ENCODE results near the gene NEAT1. TPM values are rescaled to one million over a fixed set of nuclear protein-coding genes. Genes with fewer than 3 reads are reported as not detected.

NEAT1 gene
- total and polyA plus RNA-seq, 11 donors = 17.0 to 760 (median 507) TPM

GRCh38 chr11:65435981-65436411 is 13.4 kb downstream of the NEAT1 start:
- peak overlapping the region in 8 of 12 donors; percentile 3 to 80 (median 20) for H3K4me3 ChIP-seq
- H3K9me3 ChIP-seq = no peaks in the 10 kb centered on the region
- peak overlapping the region in 9 of 12 donors; percentile 16 to 80 (median 56) for H3K27ac ChIP-seq
- DNase-seq (peak in 3 of 5 donors; percentile 10 to 44 (median 32)), ATAC-seq (peak; percentile 10 to 33 (median 20))
- intact Hi-C loops (cut with DNase I) = no loop called here
- TF ChIP-seq POLR2A (IDR thresholded peaks at IDR 0.05) (peak in 1 of 2 donors; percentile 15), CTCF (IDR thresholded peaks at IDR 0.05) (no peak)
- H3K27me3 ChIP-seq = no peaks in the 10 kb centered on the region
- H3K4me1 ChIP-seq = peaks cover 0 to 99% (median 87%) of the 10 kb centered on the region in 12 donors
- H3K36me3 ChIP-seq = peaks cover 2 to 100% (median 95%) of the 10 kb centered on the region in 9 donors
- 59 to 68% (median 63%) methylated on average over 8 of the region's 8 CpGs for WGBS, 4 donors

GRCh38 chr11:65436412-65437032 is 13.9 kb downstream of the NEAT1 start:
- H3K36me3 ChIP-seq = peaks cover 2 to 100% (median 95%) of the 10 kb centered on the region in 9 donors
- DNase-seq = peak in 2 of 5 donors; percentile 6 to 17
- WGBS, 4 donors = 55 to 68% (median 63%) methylated on average over 5 of the region's 5 CpGs
- H3K4me3 ChIP-seq = peak overlapping the region in 7 of 12 donors; percentile 8 to 80 (median 23)
- no peaks in the 10 kb centered on the region for H3K9me3 ChIP-seq
- peak in 3 of 4 donors; percentile 1 to 10 (median 8) for ATAC-seq
- no peak for TF ChIP-seq CTCF (IDR thresholded peaks at IDR 0.05)
- no peak for TF ChIP-seq POLR2A (IDR thresholded peaks at IDR 0.05)
- peak overlapping the region in 9 of 12 donors; percentile 16 to 80 (median 56) for H3K27ac ChIP-seq
- intact Hi-C loops (cut with DNase I) = no loop called here
- no peaks in the 10 kb centered on the region for H3K27me3 ChIP-seq
- H3K4me1 ChIP-seq = peaks cover 0 to 99% (median 86%) of the 10 kb centered on the region in 12 donors

- WGBS, 4 donors = 51 to 62% (median 60%) methylated on average over 14 of the region's 14 CpGs
- peaks cover 0 to 99% (median 87%) of the 10 kb centered on the region in 12 donors for H3K4me1 ChIP-seq
- DNase-seq (peak in 3 of 5 donors; percentile 10 to 20 (median 18)), ATAC-seq (peak in 2 of 4 donors; percentile 3 to 5)
- peak overlapping the region in 5 of 12 donors; percentile 2 to 21 (median 19) for H3K4me3 ChIP-seq
- peak overlapping the region in 11 of 12 donors; percentile 6 to 80 (median 53) for H3K27ac ChIP-seq
- intact Hi-C loops (cut with DNase I) = no loop called here
- no peak for TF ChIP-seq CTCF (IDR thresholded peaks at IDR 0.05)
- TF ChIP-seq POLR2A (IDR thresholded peaks at IDR 0.05) = peak in 1 of 2 donors; percentile 14
- peaks cover 2 to 100% (median 95%) of the 10 kb centered on the region in 9 donors for H3K36me3 ChIP-seq
- H3K9me3 ChIP-seq = no peaks in the 10 kb centered on the region
- no peaks in the 10 kb centered on the region for H3K27me3 ChIP-seq
These were observed 15.0 kb downstream of the NEAT1 start for GRCh38 chr11:65437436-65438227.
